GM12873 (cell line): ENCODE data around the gene PPARGC1A.

ENCODE experiments used
- TF ChIP-seq, protein P1 (sequence below): IDR thresholded peaks from 2 replicates; pipeline ENCODE4 v1.5.1; 2012; ENCODE audit warnings: low read depth, mild to moderate bottlenecking, moderate library complexity, low read length, control low read depth; ENCODE audit not compliant: insufficient read depth; ENCODE audit errors: missing control alignments

Gene PPARGC1A

GRCh38 chr4:23747281-23747735 lies 142.5 kb downstream of the PPARGC1A start:
- TF ChIP-seq, protein P1, sequence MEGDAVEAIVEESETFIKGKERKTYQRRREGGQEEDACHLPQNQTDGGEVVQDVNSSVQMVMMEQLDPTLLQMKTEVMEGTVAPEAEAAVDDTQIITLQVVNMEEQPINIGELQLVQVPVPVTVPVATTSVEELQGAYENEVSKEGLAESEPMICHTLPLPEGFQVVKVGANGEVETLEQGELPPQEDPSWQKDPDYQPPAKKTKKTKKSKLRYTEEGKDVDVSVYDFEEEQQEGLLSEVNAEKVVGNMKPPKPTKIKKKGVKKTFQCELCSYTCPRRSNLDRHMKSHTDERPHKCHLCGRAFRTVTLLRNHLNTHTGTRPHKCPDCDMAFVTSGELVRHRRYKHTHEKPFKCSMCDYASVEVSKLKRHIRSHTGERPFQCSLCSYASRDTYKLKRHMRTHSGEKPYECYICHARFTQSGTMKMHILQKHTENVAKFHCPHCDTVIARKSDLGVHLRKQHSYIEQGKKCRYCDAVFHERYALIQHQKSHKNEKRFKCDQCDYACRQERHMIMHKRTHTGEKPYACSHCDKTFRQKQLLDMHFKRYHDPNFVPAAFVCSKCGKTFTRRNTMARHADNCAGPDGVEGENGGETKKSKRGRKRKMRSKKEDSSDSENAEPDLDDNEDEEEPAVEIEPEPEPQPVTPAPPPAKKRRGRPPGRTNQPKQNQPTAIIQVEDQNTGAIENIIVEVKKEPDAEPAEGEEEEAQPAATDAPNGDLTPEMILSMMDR: no peak

DNA sequence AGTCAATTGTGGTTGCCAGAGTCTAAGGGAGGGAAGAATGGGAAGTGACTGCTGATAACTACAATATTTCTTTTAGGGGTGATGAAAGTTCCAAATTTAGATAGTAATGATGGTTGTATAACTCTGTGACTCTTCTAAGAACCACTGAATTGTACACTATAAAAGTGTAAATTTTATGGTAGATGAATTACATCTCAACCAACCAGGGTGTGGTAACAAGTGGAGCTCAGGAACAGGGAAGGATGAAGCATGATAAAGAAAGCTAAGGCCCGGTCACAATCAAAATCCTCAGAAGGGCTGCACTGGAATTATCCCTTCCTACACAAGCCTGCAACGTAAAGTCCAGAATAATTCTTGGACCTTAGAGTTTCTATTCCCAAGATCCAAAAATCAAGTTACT lies 143.2 kb downstream of the PPARGC1A start:
- TF ChIP-seq, protein P1: no peak

GRCh38 chr4:23746027-23746426 lies 143.8 kb downstream of the PPARGC1A start:
- TF ChIP-seq, protein P1: no peak

- TF ChIP-seq, protein P1: no peak
Observed at GRCh38 chr4:23745377-23745776, 144.5 kb downstream of the PPARGC1A start.
